D341Med (cell line): ENCODE data around the gene ATP11C.
"Not testable (repeated sequence)": the region's sequence is repeated elsewhere in the genome, so short reads cannot be mapped to it uniquely, and the experiment has no call there.

ENCODE experiments used
- DNase-seq: peaks from one replicate; pipeline ENCODE4 v3.0.0; 2012; ENCODE audit warnings: low spot score

ATP11C gene

DNA sequence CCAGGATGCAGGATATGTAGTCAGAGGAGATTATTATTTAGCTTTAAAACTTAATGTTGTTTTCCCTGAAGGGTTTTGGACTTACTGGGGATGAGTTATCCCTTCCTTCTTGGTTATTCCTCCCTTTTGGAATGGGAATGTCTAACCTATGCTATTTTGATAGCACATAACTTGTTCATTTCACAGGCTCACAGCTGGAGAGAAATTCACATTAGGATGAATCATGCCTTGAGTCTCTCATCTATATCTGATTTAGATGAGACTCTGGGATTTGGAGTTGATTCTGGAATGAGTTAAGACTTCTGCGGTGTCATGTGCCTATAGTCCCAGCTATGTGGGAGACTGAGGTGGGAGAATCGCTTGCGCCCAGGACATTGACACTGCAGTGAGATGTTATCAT lies 81.1 kb downstream of the ATP11C start:
- no peak for DNase-seq

- DNase-seq, result no peak
Observed at GRCh38 chrX:139850968-139851367, 81.9 kb downstream of the ATP11C start.

DNA sequence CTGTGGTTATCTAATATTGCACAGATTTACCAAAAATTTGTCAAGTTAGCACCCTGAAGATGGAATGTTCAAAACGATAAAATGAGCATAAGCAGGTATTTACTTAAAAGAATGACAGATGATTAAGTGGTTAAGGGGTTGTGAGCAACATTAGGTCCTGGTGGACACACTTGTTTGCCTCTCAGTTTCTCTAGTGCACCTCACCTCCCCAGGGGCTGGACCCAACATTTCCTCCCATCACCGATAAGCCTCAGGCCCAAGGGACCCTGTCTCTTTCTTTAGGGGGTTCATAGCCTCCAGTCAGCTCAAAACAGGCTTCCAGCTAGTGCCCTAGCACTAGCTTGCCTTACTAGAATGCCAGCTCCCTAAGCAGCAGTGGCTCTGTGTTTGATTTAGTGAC lies 88.0 kb downstream of the ATP11C start:
- DNase-seq, result peak; percentile 19

DNA sequence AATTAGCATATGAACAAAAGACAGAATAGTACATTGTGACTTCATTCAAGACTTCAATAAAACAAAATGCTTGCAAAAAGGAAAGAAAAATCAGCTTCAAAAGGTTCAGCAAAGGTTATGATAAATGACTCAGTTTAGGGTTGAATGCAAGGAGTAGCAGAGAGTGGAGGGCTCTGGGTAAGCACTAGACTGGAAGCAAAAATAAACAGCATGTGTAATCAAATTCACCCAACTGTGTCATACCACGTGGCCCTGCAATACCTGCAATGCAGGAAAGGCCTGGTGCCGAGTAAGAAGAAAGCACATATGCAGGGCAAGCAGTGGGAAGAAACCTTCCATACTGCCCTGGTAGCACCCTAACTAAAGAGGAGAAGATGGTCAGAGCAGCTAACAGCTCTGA lies 88.7 kb downstream of the ATP11C start:
- no peak for DNase-seq

- DNase-seq, result no peak
Observed at GRCh38 chrX:139842326-139843185, 90.3 kb downstream of the ATP11C start.

DNA sequence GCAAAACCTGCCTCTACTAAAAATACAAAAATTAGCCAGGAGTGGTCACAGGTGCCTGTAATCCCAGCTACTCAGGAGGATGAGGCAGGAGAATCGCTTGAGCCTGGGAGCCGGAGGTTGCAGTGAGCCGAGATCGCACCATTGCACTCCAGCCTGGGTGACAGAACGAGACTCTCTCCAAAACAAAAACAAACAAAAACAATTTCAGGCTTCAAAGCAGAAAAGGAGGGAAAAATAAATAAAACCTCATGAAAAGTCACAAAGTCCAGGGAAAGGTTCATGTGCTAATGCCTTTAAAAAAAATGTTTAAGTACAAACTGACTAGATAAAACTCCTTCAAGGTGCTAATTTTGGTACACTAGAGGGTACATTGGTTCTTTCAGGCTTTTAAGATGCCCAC lies 96.5 kb downstream of the ATP11C start:
- DNase-seq, result not testable (repeated sequence)

DNA sequence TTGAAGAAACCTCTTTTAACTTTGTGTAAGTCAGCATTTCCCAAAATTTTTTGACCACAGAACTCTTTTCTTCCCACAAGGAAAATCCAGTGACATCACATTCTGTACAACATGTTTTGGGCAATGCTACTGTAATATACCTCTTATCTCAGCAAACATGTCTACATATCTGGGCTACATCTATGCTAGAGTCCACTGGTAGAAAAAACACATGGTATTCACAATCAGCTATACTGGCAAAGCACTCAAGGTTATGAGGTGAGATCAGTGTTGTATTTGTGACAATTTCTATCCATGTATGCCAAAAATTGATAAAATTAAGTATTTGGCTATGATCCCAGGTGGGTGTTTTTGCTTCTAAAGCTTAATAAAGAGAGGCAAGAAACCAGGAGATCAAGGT lies 98.0 kb downstream of the ATP11C start:
- DNase-seq, result no peak

- no peak for DNase-seq
Observed at GRCh38 chrX:139832718-139833309, 100.0 kb downstream of the ATP11C start.

DNA sequence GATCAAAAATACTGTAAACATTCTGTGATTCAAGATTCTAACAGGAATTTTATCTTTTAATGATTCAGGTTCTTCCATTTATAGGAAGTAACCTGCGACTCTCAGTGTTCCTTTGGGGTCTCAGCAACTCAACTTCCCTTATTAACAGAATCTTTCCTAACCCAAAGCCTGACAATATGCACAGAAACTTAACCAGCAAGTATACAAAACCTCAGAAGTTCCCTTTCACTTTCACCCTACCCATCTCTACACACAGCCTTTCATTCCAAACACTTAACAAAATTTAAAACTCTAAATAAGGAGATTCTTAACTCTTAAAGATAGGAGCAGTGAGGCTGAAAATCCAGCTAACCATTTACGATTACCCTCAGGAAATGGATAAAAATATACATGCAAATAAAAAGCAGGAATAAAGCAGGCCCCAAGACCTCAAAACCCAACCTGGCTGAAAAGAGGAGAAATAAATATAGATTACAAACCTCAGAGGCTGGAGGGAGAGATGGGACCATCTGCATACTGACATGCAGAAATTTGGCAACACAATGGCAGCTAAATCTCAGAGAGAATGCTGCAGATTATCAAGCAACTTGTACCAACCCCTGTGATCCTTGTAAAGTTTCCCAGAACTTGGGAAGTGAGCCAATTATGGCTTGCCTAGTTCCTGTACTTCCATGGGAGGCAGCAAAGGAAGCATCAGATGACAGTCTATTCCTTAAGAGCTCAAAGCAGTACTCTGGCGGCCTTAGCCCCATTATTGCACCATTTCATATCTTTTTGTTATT lies 101.0 kb downstream of the ATP11C start:
- no peak for DNase-seq

DNA sequence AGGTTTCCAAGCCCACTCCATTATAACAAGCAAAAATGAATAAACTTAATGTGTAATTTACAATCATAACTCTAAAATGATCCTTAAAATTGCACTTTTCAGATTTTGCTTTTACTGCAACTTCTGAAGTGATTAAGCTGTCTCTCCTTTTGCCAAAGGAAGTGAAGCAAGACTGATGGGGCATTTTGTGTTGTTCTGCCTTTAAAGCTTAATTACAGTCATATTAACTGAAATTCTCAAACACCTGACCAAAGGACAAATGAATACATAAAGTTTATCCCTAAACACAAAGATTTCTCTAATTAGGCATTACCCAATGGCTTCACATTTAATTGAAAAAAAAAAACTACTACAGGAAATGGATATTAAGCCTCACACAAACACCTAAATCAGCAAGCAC lies 101.8 kb downstream of the ATP11C start:
- no peak for DNase-seq

GRCh38 chrX:139828830-139829229 lies 104.0 kb downstream of the ATP11C start:
- DNase-seq, result no peak

- no peak for DNase-seq
Observed at GRCh38 chrX:139828033-139828432, 104.8 kb downstream of the ATP11C start.

GRCh38 chrX:139826065-139827044 lies 106.5 kb downstream of the ATP11C start:
- no peak for DNase-seq

- DNase-seq, result no peak
Observed at GRCh38 chrX:139825618-139826017, 107.2 kb downstream of the ATP11C start.

DNA sequence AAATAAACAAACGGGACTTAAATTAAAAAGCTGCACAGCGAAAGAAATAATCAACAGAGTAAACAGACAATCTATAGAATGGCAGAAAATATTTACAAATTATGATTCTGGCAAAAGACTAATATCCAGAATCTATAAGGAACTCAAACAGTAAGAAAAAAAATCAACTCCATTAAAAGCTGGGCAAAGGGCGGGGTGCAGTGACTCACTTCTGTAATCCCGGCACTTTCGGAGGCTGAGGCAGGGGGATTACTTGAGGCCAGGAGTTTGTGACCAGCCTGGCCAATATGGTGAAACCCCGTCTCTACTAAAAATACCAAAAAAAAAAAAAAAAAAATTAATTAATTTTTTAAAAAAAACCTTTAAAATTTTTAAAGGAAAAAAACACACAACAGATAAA lies 109.0 kb downstream of the ATP11C start:
- DNase-seq, result no peak

DNA sequence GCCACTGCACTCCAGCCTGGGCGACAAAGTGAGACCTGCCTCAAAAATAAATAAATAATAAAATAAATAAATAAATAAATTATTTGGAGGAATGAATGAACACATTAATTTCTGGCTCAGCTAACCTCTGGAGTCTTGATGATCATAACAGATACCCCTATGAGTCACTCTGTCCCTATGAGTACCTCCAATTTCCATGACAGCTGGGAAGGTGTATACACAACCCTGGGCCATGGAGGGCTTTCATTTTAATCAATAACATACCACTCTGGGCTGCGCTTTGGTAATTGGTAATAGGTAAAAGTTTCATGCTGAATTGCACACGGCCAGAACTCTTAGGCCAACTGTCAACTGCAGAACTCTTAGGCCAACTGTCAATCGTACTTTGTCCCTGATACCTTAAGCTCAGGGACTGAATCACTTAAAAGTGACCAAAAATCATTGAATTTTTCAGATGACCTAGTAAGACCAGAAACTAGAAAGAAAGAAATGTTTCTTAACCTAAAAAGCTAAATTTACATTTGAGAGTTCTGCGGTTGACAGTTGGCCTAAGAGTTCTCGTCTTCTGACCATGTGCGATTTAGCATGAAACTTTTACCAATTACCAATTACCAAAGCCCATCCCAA lies 112.4 kb downstream of the ATP11C start:
- no peak for DNase-seq

DNA sequence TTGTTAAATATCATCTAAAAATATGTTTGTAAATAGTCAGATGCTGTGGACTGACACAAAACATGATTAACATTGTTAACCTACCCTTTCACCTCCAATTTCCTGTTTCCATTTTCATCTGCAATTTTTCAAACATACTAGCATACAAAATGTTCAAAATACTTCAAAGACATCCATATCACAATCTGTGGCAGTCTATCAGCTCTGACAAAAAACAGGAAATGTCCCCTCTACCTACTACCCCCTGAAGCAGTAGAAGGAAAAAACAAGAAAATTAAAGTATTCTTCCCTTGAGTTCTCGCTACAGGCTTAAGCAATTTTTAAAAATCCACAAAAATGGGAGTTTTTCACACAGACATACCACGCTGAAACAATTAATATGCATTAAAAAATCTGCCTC lies 116.6 kb downstream of the ATP11C start:
- DNase-seq, result no peak

GRCh38 chrX:139815771-139816170 lies 117.1 kb downstream of the ATP11C start:
- no peak for DNase-seq

DNA sequence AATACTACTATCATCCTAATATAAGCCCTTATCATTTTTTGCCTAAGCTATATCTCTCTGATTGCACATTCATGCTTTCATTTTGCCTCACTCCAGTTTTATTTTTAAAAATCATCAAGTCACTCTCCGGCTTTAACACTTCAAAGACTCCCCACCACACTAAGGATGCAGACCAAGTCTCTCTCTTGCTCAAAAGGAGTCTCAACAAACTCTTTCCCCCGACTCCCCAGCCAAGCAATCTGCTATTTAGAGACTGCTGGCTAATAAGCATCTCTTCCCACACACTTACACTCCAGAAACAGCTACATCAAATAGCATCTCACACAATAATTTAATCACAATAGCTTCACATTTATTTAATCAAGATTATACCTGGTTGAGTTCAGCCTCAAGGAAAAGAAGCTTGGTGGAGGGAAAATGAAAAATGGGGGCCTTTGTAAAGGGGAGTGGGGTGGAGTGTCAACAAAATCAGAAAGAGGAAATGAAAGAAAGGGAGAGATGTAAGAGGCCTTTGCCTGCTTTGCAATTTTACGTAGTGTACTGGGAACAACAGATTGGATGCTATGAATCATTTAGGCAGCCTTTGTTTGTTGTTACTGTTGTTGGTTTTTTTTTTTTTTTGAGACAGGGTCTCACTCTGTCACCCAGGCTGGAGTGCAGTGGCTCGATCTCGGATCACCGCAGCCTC lies 120.8 kb downstream of the ATP11C start:
- DNase-seq, result no peak

DNA sequence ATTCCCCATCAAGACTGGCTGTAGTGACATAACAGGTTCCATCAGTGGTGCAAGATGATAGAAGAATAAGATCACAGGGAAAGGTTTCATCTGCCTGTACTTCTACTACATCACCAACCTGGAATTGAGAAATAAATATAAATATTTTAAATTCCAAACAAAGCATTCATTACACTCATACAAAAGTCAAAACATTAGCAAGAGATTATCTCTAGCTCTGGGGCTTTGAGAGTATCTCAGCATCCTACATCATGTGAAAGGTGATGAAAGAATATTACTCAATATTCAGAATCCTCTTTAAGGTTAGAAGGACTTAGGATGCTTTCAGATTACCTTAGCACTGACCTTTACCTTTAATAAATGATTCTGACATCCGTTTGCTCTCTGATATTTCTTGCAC lies 128.4 kb downstream of the ATP11C start:
- DNase-seq, result no peak

DNA sequence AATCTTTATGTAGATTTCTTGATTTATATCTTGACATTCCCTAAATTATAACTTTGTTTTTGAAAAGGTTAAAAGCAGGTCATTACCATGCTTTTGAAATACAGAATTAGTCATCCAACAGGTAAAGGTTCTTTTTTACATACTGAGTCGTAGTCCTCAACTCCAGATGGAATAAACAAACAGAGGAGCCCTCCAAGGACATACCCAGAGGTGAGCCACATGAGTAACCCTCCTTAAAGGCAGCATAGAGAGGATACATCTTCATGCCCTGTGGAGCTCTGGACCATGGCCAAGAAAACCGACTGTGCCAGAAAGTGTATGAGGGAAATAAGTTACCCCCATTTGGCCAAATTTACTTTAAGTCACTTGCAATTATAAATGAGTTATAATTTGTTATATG lies 129.6 kb downstream of the ATP11C start:
- no peak for DNase-seq
